ENCODE results near the gene FAM3C. TPM values are rescaled to one million over a fixed set of nuclear protein-coding genes. Genes with fewer than 3 reads are reported as not detected.

Gene FAM3C
- total RNA-seq, 4 donors from 2014 or later = 91.0 to 109 (median 97.9) TPM

DNA sequence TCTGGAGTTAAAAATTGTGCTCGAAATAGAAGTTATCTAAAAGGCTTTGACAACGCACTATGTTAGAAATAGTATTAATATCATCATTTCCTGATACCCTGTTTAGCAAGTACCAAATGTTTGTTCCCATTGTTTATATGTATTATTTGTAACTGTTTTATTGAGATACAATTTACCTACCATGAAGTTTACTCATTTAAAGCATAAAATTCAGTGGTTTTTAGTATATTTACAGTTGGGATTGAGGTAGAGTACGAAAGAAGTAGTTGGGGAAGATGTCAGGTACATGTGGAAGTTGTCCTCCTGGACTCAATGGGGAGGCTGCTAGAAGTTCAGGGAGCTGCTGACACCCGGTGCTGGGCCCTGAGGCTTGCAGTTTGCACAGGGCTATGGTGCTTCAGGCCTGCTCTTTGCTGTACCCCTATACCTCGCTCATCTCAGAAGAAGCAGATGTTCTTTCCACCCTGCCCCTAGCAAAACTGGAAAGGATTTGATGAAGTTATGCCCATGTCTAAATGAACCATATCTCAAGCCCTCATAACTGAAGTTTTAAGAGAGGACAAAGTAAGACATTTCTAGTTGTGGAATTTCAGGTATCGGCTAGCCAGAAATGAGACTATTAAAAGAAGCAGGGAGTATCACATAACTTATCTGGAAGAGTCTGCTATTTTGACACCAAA is 92.5 kb downstream of the FAM3C start:
- DNase-seq = no peak
- Histone ChIP-seq H3K4me3 (replicated peaks in 1 of 3) (no peak overlapping the region), H3K27me3 (no peaks in the 10 kb centered on the region), H3K27ac (no peak overlapping the region), H3K36me3 (no peaks in the 10 kb centered on the region), H3K4me1 (no peaks in the 10 kb centered on the region), H3K9me3 (no peaks in the 10 kb centered on the region)
- intact Hi-C loops (cut with DNase I) = no loop called here
- WGBS, 2 donors = 91% methylated on average over 6 of the region's 6 CpGs
- TF ChIP-seq CTCF (IDR thresholded peaks at IDR 0.05) = no peak

DNA sequence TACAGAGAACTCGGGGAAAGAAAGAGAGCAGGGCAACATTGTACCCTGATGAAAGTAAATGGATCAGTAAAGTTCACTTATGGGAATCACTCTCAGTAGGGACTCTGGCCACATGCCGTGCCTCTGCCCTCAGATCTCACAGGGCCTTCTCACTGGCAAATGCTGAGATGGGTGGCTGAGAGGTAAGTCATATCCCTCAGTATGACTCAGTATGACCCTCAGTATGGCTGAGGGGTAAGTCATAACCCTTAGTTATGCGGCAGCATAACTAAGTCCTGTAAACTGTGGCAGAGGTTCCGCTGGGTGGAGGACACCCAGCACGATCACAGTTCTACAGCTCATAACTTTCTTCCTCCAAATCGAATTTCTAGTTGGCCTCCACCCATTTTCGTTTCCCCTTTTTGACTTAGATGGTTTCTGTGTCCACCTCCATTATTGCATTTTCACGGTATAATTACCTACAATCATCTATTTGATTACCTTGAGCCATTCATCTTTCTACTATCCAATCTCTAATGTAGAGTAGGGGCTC is 93.8 kb downstream of the FAM3C start:
- no peak for DNase-seq
- intact Hi-C loops (cut with DNase I) = no loop called here
- H3K9me3 ChIP-seq = no peaks in the 10 kb centered on the region
- H3K4me1 ChIP-seq = no peaks in the 10 kb centered on the region
- no peaks in the 10 kb centered on the region for H3K27me3 ChIP-seq
- 90 to 95% methylated on average over 8 of the region's 8 CpGs for WGBS, 2 donors
- H3K27ac ChIP-seq = no peak overlapping the region
- H3K36me3 ChIP-seq = no peaks in the 10 kb centered on the region
- H3K4me3 ChIP-seq (replicated peaks in 1 of 3) = no peak overlapping the region
- no peak for TF ChIP-seq CTCF (IDR thresholded peaks at IDR 0.05)
- no peak for TF ChIP-seq POLR2A (IDR thresholded peaks at IDR 0.05)

GRCh38 chr7:121301446-121302213 is 94.5 kb downstream of the FAM3C start:
- H3K9me3 ChIP-seq = no peaks in the 10 kb centered on the region
- no peak overlapping the region for H3K4me3 ChIP-seq (replicated peaks in 1 of 3)
- WGBS, 2 donors = 81 to 86% methylated on average over 9 of the region's 9 CpGs
- H3K27me3 ChIP-seq = no peaks in the 10 kb centered on the region
- intact Hi-C loops (cut with DNase I) = no loop called here
- no peak overlapping the region for H3K27ac ChIP-seq
- H3K4me1 ChIP-seq = no peaks in the 10 kb centered on the region
- DNase-seq = no peak
- TF ChIP-seq POLR2A (IDR thresholded peaks at IDR 0.05) (no peak), CTCF (IDR thresholded peaks at IDR 0.05) (no peak)
- H3K36me3 ChIP-seq = no peaks in the 10 kb centered on the region

- no peaks in the 10 kb centered on the region for H3K4me1 ChIP-seq
- no peak for DNase-seq
- no peak overlapping the region for H3K4me3 ChIP-seq (replicated peaks in 1 of 3)
- WGBS, 2 donors = 92 to 97% methylated on average over 2 of the region's 2 CpGs
- no peaks in the 10 kb centered on the region for H3K9me3 ChIP-seq
- H3K27ac ChIP-seq = no peak overlapping the region
- TF ChIP-seq POLR2A (IDR thresholded peaks at IDR 0.05) = no peak
- TF ChIP-seq CTCF (IDR thresholded peaks at IDR 0.05) = no peak
- intact Hi-C loops (cut with DNase I) = no loop called here
- H3K27me3 ChIP-seq = no peaks in the 10 kb centered on the region
- H3K36me3 ChIP-seq = no peaks in the 10 kb centered on the region
Observed at GRCh38 chr7:121300685-121301420, 95.3 kb downstream of the FAM3C start.

Other genes with a start within 250 kb of the FAM3C start
- gene WNT16, start 67.3 kb downstream of the FAM3C start, total RNA-seq = not detected

All from thyroid gland (tissue), 4 donors.